Stimulated activated naive CD8-positive, alpha-beta T cell treated with anti-CD3 and anti-CD28 coated beads, Interleukin-15, Interleukin-2, amounts not matched to agents 100 U/mL and 50 U/mL, for 24 hours (primary cell): ENCODE measurements around the gene CCL23.
A peak's percentile ranks its signal among the peaks of the same experiment; 100 is the strongest.
"Not testable (repeated sequence)": the region's sequence is repeated elsewhere in the genome, so short reads cannot be mapped to it uniquely, and the experiment has no call there.

Source experiments
- ATAC-seq: fragments of 150-1000 bp; cut with Tn5 transposase; one replicate; pipeline ENCODE4 v1.10.0; 2021
- DNase-seq: peaks from one replicate; pipeline ENCODE4 v3.0.0; 2021

The CCL23 gene

GRCh38 chr17:36002631-36003030 is 15.1 kb downstream of the CCL23 start:
- ATAC-seq (no peak), DNase-seq (no peak)

DNA sequence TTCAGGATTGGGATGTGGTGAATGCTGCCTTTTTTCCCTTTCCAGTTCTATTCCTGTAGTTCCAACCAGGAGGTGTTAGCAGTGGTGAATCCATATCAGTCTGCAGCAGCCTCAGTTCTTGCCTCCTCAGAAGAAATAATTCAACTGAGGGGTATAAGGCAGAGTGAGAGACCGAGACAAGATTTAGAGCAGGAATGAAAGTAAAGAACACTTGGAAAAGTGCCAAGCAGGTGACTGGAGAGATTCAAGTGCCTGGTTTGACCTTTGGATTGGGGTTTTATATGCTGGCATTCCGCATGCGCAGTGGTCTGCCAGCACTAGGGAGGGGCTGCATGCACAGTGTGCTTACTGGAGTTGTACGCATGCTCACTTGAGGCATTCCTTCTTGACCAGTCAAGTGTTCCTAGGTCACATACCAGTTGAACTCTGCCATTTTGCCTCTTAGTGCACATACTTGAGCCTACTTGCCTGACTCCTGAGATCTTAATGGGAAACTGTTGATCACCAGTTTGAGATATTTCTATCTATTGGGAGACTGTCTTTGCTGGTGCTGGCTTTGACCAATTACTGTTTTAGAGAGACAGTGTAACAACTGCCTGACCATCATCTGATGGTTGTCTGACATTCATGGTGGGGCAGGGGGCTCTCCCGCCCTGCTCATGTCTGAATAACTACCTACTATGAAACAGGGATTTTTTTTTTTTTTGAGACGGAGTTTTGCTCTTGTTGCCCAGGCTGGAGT is 15.7 kb downstream of the CCL23 start:
- no peak for ATAC-seq
- no peak for DNase-seq

- ATAC-seq (no peak), DNase-seq (no peak)
These were observed 16.5 kb downstream of the CCL23 start, which contains the start of gene CCL15 for GRCh38 chr17:36001110-36001771. TSS of gene CCL15 (minus strand) at chr17:36001553. CDS start at chr17:36001492, 61 bp downstream.

DNA sequence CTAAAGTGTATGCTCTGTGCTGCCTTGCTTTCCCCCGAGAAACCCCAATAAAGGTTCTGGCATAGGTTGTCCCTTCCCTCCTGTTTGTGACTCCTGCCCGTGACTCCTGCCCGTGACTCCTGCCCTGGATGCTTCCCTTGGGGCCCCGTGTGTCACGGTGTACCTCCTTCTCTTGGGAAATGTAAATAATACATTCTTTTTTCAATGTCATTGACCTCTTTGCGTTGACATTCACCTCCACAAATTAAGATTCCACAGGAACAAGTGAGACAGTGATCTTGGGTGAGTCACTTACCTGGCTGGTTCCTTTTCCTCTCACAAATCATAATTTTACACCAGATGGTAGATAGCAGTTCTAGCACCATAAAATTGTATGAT is 17.1 kb downstream of the CCL23 start:
- DNase-seq (no peak), ATAC-seq (no peak)

DNA sequence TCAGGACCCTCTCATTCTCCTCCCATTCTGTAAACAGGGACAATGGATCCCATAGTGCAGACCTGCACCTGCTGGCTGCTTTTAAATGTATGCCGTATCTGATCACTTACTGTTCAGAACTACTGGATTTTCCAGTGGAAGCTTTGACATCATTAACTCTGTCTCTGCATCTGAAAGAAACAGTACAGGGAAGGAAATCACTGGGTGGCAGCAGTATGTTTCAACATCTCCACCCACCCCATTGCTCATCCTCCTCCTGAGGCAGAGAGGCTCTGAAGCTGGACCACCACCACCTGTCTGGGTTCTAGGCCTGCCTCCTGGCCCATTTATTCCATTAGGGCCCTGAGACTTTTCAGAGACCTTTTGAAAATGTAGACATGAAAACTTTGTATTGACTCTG is 19.0 kb downstream of the CCL23 start:
- no peak for DNase-seq
- ATAC-seq: no peak

- no peak for DNase-seq
- ATAC-seq: no peak
These were observed 19.7 kb downstream of the CCL23 start for GRCh38 chr17:35998018-35998545.

- not testable (repeated sequence) for ATAC-seq, DNase-seq
These were observed 22.4 kb downstream of the CCL23 start for GRCh38 chr17:35995346-35995745.

DNA sequence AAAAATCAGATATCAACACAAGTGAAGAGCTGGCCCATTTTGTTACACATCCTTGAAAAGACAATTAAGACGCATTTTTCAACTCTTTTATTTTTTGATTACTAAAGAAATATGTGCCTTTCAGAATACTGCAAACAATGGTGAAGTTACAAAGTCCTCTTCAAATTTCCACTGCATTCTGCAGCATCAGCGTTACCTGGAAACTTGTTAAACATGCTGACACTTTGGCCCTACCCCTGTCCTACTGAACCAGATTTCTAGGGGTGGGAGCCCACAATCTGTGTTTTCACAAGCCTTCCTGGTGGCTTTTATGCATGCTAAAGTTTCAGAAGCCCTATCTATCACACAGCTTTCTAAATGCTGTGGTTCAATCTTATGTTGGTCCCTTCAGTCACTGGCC is 26.7 kb downstream of the CCL23 start:
- no peak for ATAC-seq
- no peak for DNase-seq

DNA sequence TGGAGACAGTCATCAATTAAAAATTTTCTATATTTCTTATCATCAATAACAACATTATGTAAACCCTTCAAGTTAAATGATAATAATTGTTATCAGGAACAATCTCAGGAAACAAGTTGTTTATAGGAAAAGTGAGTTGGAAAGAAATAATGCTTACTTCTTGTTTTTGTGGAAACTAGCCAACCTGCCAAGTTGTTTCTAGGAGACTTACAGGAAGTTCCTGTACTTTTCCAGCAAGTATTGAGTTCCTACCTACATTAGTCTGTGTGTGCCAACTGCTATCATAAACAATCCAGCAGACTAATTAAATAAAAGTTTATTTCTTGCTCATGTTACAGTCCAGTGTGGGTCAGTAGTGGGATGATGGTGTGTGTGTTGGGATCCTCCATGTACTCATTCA is 29.6 kb downstream of the CCL23 start:
- DNase-seq (no peak), ATAC-seq (no peak)

- DNase-seq (no peak), ATAC-seq (no peak)
These were observed 31.1 kb downstream of the CCL23 start, which contains the start of gene CCL14 for GRCh38 chr17:35986643-35987042. TSS of gene CCL14 (minus strand) at chr17:35986729. CDS start at chr17:35986649, 80 bp downstream.

- ATAC-seq (no peak), DNase-seq (no peak)
These were observed 33.6 kb downstream of the CCL23 start for GRCh38 chr17:35984140-35984539.

- no peak for DNase-seq
- no peak for ATAC-seq
These were observed 35.2 kb downstream of the CCL23 start for GRCh38 chr17:35982409-35983191.

DNA sequence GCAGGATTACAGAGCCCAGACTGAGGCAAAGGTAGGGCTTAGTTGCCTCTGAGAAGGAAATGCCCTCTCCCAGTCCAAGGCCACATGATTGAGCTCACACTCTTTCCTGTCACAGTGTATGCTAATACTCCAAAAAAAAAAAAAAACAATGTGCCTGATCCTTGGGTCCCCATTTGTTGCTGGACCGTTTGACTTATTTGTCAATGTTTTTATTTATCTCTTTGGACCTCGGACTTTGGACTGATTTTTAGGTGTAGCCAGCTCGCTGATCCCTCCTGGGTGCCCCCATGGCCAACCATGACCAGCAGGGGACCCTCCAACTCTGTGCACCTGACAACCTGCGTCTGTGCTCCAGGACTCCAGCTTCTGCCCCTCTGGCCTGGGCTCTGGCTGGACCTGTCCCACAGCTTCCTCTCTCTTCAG is 35.9 kb downstream of the CCL23 start:
- DNase-seq (peak; percentile 33), ATAC-seq (no peak)

GRCh38 chr17:35981246-35981645 is 36.5 kb downstream of the CCL23 start, which contains the start of gene CCL16:
TSS of gene CCL16 (minus strand) at chr17:35981497. CDS start at chr17:35981420, 77 bp downstream.
- ATAC-seq: no peak
- DNase-seq: no peak

- no peak for ATAC-seq
- no peak for DNase-seq
These were observed 39.4 kb downstream of the CCL23 start for GRCh38 chr17:35978346-35978745.

GRCh38 chr17:35977509-35977908 is 40.3 kb downstream of the CCL23 start:
- DNase-seq (no peak), ATAC-seq (no peak)

DNA sequence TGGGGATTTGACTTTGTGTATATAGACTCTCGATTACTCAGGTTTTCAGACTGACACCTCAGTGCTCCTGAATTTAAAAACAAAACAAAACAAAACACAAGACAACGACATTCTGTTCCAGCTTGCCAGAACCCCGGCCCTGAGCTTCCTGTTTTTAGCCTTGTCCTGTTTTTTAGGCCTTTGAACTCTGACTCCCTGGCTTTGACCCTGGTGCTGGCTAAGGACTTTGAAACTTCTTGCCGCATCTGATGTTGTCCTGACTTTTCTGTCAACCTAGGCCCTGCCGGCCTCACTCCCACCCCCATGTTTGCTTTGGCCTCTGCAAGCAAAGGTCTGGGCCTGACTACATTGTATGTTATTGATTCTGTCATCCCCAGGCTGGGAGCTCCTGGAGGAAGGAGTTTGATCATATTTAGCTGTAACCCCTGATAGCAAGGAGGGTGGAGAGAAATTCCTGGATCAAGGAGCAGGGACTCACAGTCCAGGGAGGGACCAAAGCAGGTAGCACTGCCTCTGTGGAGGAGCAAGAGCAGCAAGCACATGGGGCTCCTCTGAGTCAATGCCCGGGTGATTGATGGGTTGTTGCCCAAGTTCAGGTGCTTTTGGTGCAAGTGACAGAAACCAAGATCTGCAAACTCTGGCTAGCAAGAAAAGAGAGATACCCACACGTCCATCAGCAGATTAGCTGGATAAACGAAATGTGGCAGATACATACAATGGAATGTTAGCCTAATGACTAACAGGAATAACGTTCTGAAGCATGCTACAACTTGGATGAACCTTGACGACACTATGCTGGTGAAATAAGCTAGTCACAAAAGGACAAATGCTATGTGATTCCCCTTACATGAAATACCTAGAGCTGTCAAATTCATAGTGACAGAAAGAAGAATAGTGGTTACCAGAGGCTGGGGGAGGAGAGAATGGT is 44.2 kb downstream of the CCL23 start:
- DNase-seq (no peak), ATAC-seq (no peak)

DNA sequence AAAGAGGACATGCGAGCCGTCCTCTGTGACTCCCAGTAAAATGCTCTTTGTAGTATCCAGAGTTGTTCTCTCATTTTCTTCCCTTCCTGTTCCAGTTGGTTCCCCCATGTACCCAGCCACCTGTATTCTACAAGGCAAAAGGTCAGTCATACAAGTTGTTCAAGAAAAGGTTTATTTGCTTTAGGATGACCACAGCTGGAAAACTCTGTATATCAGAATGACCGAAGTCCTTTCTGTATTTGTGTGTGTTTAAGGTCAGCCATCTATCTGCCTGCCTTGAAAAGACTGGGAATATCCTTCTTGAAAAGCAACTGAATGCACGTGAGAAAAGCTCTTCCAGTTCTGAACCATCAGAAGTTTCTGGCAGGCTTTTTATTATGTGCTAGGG is 44.8 kb downstream of the CCL23 start:
- DNase-seq: no peak
- ATAC-seq: no peak

- ATAC-seq (no peak), DNase-seq (no peak)
These were observed 45.2 kb downstream of the CCL23 start for GRCh38 chr17:35972535-35972934.

DNA sequence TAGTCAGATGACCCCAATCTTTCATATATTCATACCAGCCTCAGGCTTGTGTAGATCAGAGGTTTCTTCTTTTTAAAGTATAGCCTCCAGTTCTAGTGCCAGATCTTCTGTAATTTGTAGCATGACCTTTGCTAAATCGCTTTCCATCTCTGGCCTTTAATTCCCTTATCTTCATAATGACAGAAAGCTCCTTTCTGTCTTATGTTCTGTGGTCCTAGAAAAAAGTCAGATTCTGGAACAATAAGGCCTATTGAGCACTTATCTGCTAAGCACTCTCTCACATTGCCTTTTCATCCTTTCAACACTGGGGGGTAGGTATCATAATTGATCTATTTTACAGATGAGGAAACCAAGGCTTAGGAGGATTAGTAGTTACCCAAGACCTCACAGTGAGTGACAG is 45.7 kb downstream of the CCL23 start:
- ATAC-seq: no peak

More for the DNA sequence above, 45.7 kb downstream of the CCL23 start:
- no peak for DNase-seq
